ENCODE data around the gene COQ4.

DNA sequence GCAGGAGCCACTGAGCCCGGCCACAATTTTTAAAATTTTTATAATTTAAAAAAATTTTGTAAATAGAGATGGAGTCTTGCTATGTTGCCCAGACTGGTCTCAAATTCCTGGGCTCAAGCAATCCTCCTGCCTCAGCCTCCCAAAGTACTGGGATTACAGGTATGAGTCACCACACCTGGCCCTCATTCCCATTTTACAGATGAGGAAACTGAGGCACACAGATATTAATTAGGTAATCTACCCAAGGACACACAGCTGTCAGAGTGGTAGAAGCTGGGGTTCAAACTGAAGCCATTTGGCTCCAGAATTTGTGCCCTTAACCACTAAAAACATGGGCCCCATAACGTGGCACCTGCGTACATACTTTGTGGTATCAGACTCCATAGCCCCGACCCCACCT, 7.9 kb upstream of the COQ4 start:
- TF ChIP-seq POLR2A (IDR thresholded peaks at IDR 0.05) = no peak
- no peak for TF ChIP-seq POLR2AphosphoS5 (IDR thresholded peaks at IDR 0.05)
- TF ChIP-seq, protein P1, sequence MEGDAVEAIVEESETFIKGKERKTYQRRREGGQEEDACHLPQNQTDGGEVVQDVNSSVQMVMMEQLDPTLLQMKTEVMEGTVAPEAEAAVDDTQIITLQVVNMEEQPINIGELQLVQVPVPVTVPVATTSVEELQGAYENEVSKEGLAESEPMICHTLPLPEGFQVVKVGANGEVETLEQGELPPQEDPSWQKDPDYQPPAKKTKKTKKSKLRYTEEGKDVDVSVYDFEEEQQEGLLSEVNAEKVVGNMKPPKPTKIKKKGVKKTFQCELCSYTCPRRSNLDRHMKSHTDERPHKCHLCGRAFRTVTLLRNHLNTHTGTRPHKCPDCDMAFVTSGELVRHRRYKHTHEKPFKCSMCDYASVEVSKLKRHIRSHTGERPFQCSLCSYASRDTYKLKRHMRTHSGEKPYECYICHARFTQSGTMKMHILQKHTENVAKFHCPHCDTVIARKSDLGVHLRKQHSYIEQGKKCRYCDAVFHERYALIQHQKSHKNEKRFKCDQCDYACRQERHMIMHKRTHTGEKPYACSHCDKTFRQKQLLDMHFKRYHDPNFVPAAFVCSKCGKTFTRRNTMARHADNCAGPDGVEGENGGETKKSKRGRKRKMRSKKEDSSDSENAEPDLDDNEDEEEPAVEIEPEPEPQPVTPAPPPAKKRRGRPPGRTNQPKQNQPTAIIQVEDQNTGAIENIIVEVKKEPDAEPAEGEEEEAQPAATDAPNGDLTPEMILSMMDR (IDR thresholded peaks at IDR 0.05) = no peak
